Activated CD8-positive, alpha-beta memory T cell treated with anti-CD3 and anti-CD28 coated beads, Interleukin-2, amount 50 U/mL, for 24 hours (primary cell): ENCODE results near the gene AGPAT2.
"Not testable (repeated sequence)": the region's sequence is repeated elsewhere in the genome, so short reads cannot be mapped to it uniquely, and the experiment has no call there.

Experiments used
- DNase-seq: peaks from one replicate; pipeline ENCODE4 v3.0.0-alpha.2; 2020; ENCODE audit errors: extremely low read depth

Gene AGPAT2

GRCh38 chr9:136720251-136720897, 33.1 kb upstream of the AGPAT2 start:
- no peak for DNase-seq

- no peak for DNase-seq
Observed at GRCh38 chr9:136719195-136719880, 32.1 kb upstream of the AGPAT2 start.

- no peak for DNase-seq
Observed at GRCh38 chr9:136718345-136719194, 31.3 kb upstream of the AGPAT2 start.

GRCh38 chr9:136717399-136717798, 30.1 kb upstream of the AGPAT2 start:
- no peak for DNase-seq

GRCh38 chr9:136714893-136715274, 27.6 kb upstream of the AGPAT2 start:
- no peak for DNase-seq

GRCh38 chr9:136714096-136714892, 27.0 kb upstream of the AGPAT2 start:
- DNase-seq: no peak

- DNase-seq: no peak
Observed at GRCh38 chr9:136713550-136713949, 26.3 kb upstream of the AGPAT2 start.

GRCh38 chr9:136712690-136713544, 25.7 kb upstream of the AGPAT2 start:
- DNase-seq: no peak

- no peak for DNase-seq
Observed at GRCh38 chr9:136711751-136712689, 24.8 kb upstream of the AGPAT2 start, which contains the start of gene DIPK1B. Gene DIPK1B (plus strand): TSS chr9:136712572. CDS start chr9:136712666, 94 bp downstream.

- DNase-seq: not testable (repeated sequence)
Observed at GRCh38 chr9:136711219-136711648, 24.0 kb upstream of the AGPAT2 start.

GRCh38 chr9:136710543-136710942, 23.3 kb upstream of the AGPAT2 start:
- no peak for DNase-seq

- DNase-seq: no peak
Observed at GRCh38 chr9:136709454-136710109, 22.3 kb upstream of the AGPAT2 start.

GRCh38 chr9:136707849-136708517, 20.7 kb upstream of the AGPAT2 start:
- no peak for DNase-seq

GRCh38 chr9:136707011-136707410, 19.8 kb upstream of the AGPAT2 start:
- no peak for DNase-seq

GRCh38 chr9:136705564-136705963, 18.3 kb upstream of the AGPAT2 start:
- no peak for DNase-seq

GRCh38 chr9:136704741-136705140, 17.5 kb upstream of the AGPAT2 start:
- DNase-seq: not testable (repeated sequence)

- no peak for DNase-seq
Observed at GRCh38 chr9:136703276-136703860, 16.1 kb upstream of the AGPAT2 start.

- no peak for DNase-seq
Observed at GRCh38 chr9:136701668-136702053, 14.4 kb upstream of the AGPAT2 start.
